Right cardiac atrium (tissue), 5 donors: ENCODE data around the gene MPLKIP. TPM values are rescaled to one million over a fixed set of nuclear protein-coding genes. Genes with fewer than 3 reads are reported as not detected.
A peak's percentile ranks its signal among the peaks of the same experiment; 100 is the strongest.
"Not testable (repeated sequence)": the region's sequence is repeated elsewhere in the genome, so short reads cannot be mapped to it uniquely, and the experiment has no call there.

Experiments used
- ATAC-seq, 2 donors: fragments of 200-7000 bp; cut with Tn5 transposase; one replicate each; pipeline versions ENCODE4 v1.8.0 to v1.9.1; 2020; ENCODE audit warnings: moderate library complexity in 2 of 2, mild to moderate bottlenecking in 1 of 2
- DNase-seq, 3 donors: peaks; one replicate each; pipeline ENCODE4 v3.0.0-alpha.2; 2020
- H3K27ac ChIP-seq: one replicate; pipeline ENCODE4 v1.5.1; 2013; ENCODE audit warnings: mild to moderate bottlenecking, low read length, control low read depth, moderate library complexity
- H3K27me3 ChIP-seq: one replicate; pipeline ENCODE4 v1.6.1; 2013; ENCODE audit not compliant: control insufficient read depth, insufficient read depth
- H3K4me1 ChIP-seq: one replicate; pipeline ENCODE4 v1.6.1; 2013; ENCODE audit warnings: low read length; ENCODE audit not compliant: control insufficient read depth, insufficient read depth
- H3K4me3 ChIP-seq: one replicate; pipeline ENCODE4 v1.5.1; 2013; ENCODE audit warnings: low read length, control low read depth
- H3K9me3 ChIP-seq: one replicate; pipeline ENCODE4 v1.6.1; 2013; ENCODE audit warnings: low read length; ENCODE audit not compliant: control insufficient read depth
- WGBS: extraction: QIAGEN DNeasy Blood & Tissue Kit; methylation state at CpG from one replicate; pipeline ENCODE4 v1.1.7; 2013; 5-methylcytosine and 5-hydroxymethylcytosine counted together
- intact Hi-C, 4 donors: fragments of 100-400 bp; cut with DNase I; formaldehyde crosslinking; loops; one replicate each; pipeline versions ENCODE4 v1.11.0 to v1.14.0; 2022 to 2023
- polyA plus RNA-seq: library from polyadenylated mRNA; stranded (reverse); fragments of 200-250 nt; gene quantifications from one replicate; pipeline ENCODE4 v1.2.3, GENCODE V29; 2013
- total RNA-seq, 4 donors: library from RNA; stranded (reverse); fragmentation: NEBNext Ultra II Directional; extraction: Animal tissue kit (Norgen Biotek cat#: 25700); gene quantifications; one replicate each; pipeline ENCODE4 v1.2.1, GENCODE V29; 2021
- donor health status: healthy with polysubstance abuse.
- donor health status: DM: no; HTN: yes; CAD: no.
- donor health status: DM: no; HTN: no; CAD: no.
- donor health status: DM: no; HTN: yes; CAD: no; lungs with severe emphysema.
- donor health status: DM: yes; HTN: yes; CAD: no.

MPLKIP gene
- total and polyA plus RNA-seq, 5 donors = 15.8 to 30.2 (median 19.5) TPM

DNA sequence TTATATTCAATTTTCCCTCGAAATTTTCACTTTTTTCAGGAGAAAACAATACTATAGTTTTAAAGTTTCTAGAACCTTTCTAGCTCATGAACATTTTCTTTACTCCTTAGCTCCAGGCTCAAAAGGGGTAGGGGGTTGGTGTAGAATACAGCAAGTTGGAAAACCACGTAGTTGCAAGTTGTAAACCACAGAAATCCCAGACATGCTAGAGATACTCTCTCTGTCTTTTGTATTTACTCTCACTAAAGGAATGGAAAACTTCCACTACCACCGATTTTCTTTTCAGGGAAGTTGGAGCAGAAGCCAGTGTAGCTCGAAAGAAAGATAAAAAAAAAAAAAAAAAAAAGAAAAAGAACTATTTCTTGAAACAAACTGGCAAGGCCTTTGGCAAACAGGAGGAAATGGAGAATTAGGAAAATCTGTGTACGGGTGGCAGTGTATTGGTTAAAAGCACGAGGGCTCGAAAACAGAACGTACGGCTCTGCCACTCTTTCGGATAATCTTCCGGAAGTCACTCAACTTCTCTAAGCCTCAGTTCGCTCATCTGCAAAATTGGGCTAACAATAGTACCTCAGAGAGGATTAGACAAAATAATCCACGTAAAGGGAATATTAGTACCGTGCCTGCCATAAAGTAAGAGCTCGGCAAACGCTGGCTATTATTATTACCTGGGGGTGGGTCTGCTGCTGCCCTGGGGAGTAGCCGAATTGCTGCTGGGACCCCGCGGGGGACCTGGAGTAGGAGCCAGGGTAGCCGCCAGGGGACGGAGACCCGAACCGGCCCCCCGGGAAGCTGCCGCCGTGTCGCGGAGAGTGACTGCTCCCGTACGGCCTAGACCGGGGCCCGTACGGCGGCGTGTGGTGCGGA lies 628 bp downstream of the MPLKIP start:
- intact Hi-C loops = no loop called here
- peak overlapping the region; percentile 87 for H3K27ac ChIP-seq
- H3K4me3 ChIP-seq = peak overlapping the region; percentile 86
- no peaks in the 10 kb centered on the region for H3K9me3 ChIP-seq
- WGBS = 1% methylated on average over 36 of the region's 36 CpGs
- no peaks in the 10 kb centered on the region for H3K27me3 ChIP-seq
- peak; percentile 81 to 83 for ATAC-seq
- DNase-seq = no peak
- H3K4me1 ChIP-seq = no peaks in the 10 kb centered on the region

DNA sequence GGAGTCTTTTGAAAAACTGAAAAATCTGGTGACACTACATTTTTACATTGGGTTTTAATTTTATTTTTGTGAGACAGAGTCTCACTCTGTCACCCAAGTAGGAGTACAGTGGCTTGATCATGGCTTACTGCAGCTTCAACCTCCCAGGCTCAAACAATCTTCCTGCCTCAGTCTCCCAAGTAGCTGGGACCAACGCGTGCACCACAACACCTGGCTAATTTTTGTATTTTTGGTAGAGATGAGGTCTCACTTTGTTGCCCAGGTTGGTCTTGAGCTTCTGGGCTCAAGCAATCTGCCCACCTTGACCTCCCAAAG lies 11.5 kb downstream of the MPLKIP start:
- ATAC-seq (no peak), DNase-seq (no peak)
- WGBS = 94% methylated on average over 2 of the region's 2 CpGs
- intact Hi-C loops = no loop called here
- Histone ChIP-seq H3K4me3 (no peak overlapping the region), H3K9me3 (no peaks in the 10 kb centered on the region), H3K4me1 (peaks cover 1% of the 10 kb centered on the region), H3K27me3 (no peaks in the 10 kb centered on the region), H3K27ac (no peak overlapping the region)

DNA sequence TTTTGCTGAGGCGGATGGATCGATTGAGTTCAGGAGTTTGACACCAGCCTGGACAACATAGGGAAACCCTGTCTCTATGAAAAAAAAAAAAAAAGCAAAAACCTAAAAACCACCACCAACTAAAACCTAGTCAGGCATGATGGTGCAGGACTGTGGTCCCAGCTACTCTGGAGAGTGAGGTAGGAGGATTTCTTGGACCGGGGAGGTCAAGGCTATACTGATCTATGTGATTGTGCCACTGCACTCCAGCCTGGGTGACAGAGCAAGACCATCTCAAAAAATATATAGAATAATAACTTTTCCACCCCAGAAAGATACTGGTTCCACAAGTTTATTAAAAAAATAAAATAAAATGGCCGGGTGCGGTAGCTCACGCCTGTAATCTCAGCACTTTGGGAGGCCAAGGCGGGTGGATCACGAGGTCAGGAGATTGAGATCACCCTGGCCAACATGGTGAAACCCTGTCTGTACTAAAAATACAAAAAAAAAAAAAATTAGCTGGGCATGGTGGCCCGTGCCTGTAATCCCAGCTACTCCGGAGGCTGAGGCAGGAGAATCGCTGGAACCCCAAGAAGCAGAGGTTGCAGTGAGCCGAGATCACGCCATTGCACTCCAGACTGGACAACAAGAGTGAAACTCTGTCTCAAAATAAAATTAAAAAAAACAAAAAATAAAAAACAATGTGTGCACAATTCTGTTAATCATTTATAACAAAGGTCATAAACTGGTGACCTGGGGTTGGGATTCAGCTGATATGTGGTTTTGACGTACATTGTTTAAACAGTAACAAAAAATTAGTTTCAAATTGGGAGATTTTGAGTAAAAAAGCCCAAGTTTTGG lies 12.1 kb downstream of the MPLKIP start:
- DNase-seq, H3K9me3 ChIP-seq, H3K4me1 ChIP-seq, H3K27me3 ChIP-seq, intact Hi-C loops, H3K4me3 ChIP-seq, ATAC-seq, H3K27ac ChIP-seq: not testable (repeated sequence)
- WGBS = 96% methylated on average over 14 of the region's 14 CpGs

DNA sequence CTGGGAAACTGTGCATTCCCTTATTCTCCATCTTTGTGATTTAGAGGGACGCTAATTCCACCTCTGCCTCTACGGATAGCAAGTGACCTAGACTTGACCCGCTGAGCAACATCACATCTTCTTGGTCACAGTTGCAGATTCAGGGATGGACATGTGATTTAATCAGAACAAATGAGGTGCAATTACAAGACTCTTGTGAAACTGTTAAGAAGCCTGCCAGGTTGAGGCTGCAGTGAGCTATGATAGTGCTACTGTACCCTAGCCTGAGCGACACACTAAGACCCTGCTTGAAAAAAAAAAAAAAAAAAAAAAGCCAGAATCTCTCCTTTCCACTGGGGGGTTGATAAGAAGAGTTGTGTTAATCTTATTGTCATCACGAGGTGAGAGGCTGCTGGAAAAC lies 14.4 kb downstream of the MPLKIP start:
- no peak for DNase-seq
- H3K27me3 ChIP-seq = no peaks in the 10 kb centered on the region
- H3K4me3 ChIP-seq = no peak overlapping the region
- peaks cover 1% of the 10 kb centered on the region for H3K4me1 ChIP-seq
- ATAC-seq = no peak
- intact Hi-C loops = no loop called here
- no peak overlapping the region for H3K27ac ChIP-seq
- no peaks in the 10 kb centered on the region for H3K9me3 ChIP-seq
- 66% methylated on average over 5 of the region's 5 CpGs for WGBS

DNA sequence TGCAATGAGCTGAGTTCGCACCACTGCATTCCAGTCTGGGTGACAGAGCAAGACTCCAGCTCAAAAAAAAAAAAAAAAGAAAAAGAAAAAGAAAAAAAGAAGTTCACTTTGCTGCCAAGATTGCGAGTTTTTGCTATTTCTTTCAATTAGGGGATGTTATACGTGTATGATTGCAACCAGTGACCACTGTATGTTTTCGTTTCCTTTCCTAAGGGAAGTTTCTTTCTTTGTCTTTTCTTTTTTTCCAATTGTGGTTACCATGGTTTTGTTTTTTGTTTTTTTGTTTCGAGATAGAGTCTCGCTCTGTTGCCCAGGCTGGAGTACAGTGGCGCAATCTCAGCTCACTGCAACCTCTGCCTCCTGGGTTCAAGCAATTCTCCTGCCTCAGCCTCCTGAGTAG lies 16.2 kb downstream of the MPLKIP start:
- H3K4me3 ChIP-seq, DNase-seq, H3K4me1 ChIP-seq, H3K27ac ChIP-seq, intact Hi-C loops, ATAC-seq, H3K27me3 ChIP-seq, H3K9me3 ChIP-seq: not testable (repeated sequence)
- WGBS = 69% methylated on average over 7 of the region's 7 CpGs

DNA sequence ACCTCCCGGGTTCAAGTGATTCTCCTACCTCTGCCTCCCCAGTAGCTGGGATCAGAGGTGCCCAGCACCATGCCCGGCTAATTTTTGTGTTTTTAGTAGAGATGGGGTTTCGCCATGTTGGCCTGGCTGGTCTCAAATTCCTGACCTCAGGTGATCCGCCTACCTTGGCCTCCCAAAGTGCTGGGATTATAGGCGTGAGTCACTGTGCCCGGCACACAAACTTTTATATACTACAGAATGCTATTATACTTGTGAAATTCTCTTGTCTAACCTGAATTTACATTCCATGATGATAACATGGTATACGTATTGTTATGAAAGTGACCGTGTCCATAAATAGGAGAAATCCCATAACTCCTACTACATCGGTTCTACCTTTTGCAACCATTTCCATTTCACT lies 17.2 kb downstream of the MPLKIP start:
- H3K27ac ChIP-seq, ATAC-seq, DNase-seq, H3K27me3 ChIP-seq, H3K4me3 ChIP-seq, H3K4me1 ChIP-seq, H3K9me3 ChIP-seq, intact Hi-C loops: not testable (repeated sequence)
- WGBS = 97% methylated on average over 9 of the region's 9 CpGs

DNA sequence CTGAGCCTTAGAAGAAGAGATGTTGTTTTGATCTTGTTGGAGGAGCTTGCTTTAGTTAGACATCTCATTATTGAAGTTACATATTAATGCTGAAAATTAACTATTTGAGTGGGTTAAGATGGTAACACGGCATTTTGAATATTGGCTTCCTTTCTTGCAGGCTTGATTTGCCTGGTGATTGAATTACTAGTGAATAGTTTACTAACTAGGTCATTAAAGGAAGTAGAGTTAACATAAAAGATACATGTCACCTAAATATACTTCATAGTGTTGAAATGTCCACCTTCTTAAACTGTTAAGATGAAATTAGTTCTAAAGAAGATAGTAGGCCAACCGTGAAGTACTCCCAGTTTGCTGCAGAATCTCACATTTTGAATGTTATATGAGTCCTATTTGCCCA lies 18.5 kb downstream of the MPLKIP start:
- DNase-seq = no peak
- H3K27me3 ChIP-seq = no peaks in the 10 kb centered on the region
- no peak overlapping the region for H3K4me3 ChIP-seq
- no peak for ATAC-seq
- H3K4me1 ChIP-seq = peaks cover 1% of the 10 kb centered on the region
- WGBS = 96% methylated on average over 2 of the region's 2 CpGs
- intact Hi-C loops = no loop called here
- H3K27ac ChIP-seq = no peak overlapping the region
- no peaks in the 10 kb centered on the region for H3K9me3 ChIP-seq

DNA sequence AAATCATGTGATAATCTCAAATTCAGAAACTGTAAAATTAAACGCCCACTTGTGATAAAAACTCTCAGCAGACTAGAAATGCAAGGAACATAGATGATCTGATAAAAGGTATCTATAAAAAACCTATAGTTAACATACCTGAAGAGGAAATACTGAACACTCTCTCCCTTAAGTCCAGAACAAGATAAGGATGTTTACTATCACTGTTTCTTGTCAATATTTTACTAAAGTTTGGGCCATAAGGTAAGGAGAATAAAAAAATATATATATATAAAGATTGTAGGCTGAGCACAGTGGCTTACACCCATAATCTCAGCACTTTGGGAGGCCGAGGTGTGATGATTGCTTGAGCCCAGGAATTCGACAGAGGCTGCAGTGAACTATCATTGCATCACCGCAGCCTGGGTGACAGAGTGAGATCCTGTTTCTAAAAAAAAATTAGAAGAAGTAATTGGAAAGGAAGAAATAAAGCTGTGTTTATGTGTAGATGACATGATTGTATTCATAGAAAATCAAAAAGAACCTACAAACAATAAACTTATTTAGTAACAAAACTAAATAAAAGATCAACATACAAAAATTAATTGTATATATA lies 28.4 kb downstream of the MPLKIP start:
- DNase-seq = no peak
- no peak overlapping the region for H3K4me3 ChIP-seq
- no peaks in the 10 kb centered on the region for H3K27me3 ChIP-seq
- 56% methylated on average over 4 of the region's 4 CpGs for WGBS
- no peaks in the 10 kb centered on the region for H3K9me3 ChIP-seq
- ATAC-seq = peak in 1 of 2 donors; percentile 38
- H3K27ac ChIP-seq = no peak overlapping the region
- H3K4me1 ChIP-seq = no peaks in the 10 kb centered on the region
- intact Hi-C loops = no loop called here

DNA sequence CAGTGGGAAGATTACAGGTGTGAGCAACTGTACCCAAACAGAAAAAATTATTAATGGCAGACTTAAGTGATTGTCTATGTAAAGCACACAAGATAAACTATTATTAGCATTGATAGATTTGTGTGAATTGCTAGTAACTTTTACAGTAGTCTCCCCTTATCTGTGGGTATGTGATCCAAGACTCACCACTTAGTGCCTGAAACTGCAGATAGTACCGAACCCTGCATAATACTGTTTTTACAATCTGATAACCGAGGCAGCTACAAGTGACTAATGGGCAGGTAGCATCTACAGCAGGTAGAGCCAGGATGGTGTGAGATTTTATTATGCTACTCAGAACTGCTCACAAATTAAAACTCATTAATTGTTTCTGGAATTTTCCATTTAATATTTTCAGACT lies 31.5 kb downstream of the MPLKIP start:
- Histone ChIP-seq H3K27me3 (no peaks in the 10 kb centered on the region), H3K9me3 (no peaks in the 10 kb centered on the region), H3K4me1 (no peaks in the 10 kb centered on the region), H3K4me3 (no peak overlapping the region), H3K27ac (no peak overlapping the region)
- intact Hi-C loops = no loop called here
- DNase-seq (no peak), ATAC-seq (no peak)
- WGBS = 70% methylated on average over 2 of the region's 2 CpGs

DNA sequence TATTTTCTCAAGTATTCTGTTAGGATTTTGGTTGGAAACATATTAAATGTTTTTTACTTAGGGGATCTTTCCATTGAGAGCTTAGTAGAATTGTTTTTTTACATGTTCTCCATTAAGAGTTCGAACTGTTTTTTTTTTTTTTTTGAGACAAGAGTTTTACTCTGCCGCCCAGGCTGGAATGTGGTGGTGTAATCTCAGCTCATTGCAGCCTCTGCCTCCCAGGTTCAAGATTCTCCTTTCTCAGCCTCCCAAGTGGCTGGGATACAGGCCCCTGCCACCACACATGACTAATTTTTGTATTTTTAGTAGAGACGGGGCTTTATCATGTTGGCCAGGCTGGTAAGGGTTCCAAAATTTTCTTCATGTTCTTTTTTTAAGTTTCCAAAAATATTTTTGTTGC lies 33.2 kb downstream of the MPLKIP start:
- ATAC-seq (no peak), DNase-seq (no peak)
- intact Hi-C loops = no loop called here
- H3K27me3 ChIP-seq = no peaks in the 10 kb centered on the region
- 64% methylated on average over 3 of the region's 3 CpGs for WGBS
- no peaks in the 10 kb centered on the region for H3K4me1 ChIP-seq
- H3K9me3 ChIP-seq = no peaks in the 10 kb centered on the region
- H3K4me3 ChIP-seq = no peak overlapping the region
- no peak overlapping the region for H3K27ac ChIP-seq

DNA sequence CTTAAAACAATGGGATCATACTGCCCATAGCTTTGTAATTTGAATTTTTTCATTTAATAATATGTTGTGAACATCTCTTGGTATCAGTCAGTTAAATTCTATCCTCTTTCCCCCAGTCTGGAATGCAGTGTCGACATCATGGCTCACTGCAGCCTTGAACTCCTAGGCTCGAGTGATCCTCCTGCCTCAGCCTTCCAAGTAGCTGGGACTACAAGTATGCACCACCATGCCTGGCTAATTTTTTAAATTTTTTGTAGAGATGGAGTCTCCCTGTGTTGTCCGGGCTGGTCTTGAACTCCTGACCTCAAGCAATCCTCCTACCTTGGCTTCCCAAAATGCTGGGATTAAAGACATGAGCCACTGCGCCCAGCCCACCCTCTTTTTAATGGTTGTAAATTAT lies 34.6 kb downstream of the MPLKIP start:
- ATAC-seq = no peak
- intact Hi-C loops = no loop called here
- Histone ChIP-seq H3K9me3 (no peaks in the 10 kb centered on the region), H3K4me3 (no peak overlapping the region), H3K27me3 (no peaks in the 10 kb centered on the region), H3K27ac (no peak overlapping the region), H3K4me1 (no peaks in the 10 kb centered on the region)
- 91% methylated on average over 4 of the region's 4 CpGs for WGBS
- DNase-seq = no peak
